Cardiac fibroblast (primary cell): ENCODE measurements around the gene FOXK2.
"Not testable (repeated sequence)": the region's sequence is repeated elsewhere in the genome, so short reads cannot be mapped to it uniquely, and the experiment has no call there.

ENCODE experiments used
- DNase-seq, 2 donors: peaks; one replicate each; pipeline versions ENCODE4 v3.0.0 to v3.0.0-alpha.2; 2010; ENCODE audit warnings: low read depth in 2 of 2
- H3K4me3 ChIP-seq, 2 donors: replicated peaks in 1 of 2; 1 replicate in 1 of 2; 2 replicates in 1 of 2; pipeline ENCODE4 v1.5.1; 2011; ENCODE audit warnings: low read depth in 2 of 2, low read length in 2 of 2, mild to moderate bottlenecking in 2 of 2, moderate library complexity in 1 of 2
- CTCF ChIP-seq: IDR thresholded peaks from one replicate; pipeline ENCODE4 v1.5.1; 2011; ENCODE audit warnings: low read depth, mild to moderate bottlenecking, low read length, inconsistent platforms

Gene FOXK2

GRCh38 chr17:82547981-82548380 lies 28.4 kb downstream of the FOXK2 start:
- H3K4me3 ChIP-seq = no peak overlapping the region
- TF ChIP-seq CTCF = no peak
- no peak for DNase-seq

- no peak for TF ChIP-seq CTCF
- peak in 1 of 2 donors; percentile 41 for DNase-seq
- H3K4me3 ChIP-seq = no peak overlapping the region
Measured at GRCh38 chr17:82548681-82549303, 29.3 kb downstream of the FOXK2 start.

- peak; percentile 74 for TF ChIP-seq CTCF
- DNase-seq = peak; percentile 75 to 79
- H3K4me3 ChIP-seq = no peak overlapping the region
Measured at GRCh38 chr17:82551779-82552457, 32.4 kb downstream of the FOXK2 start.

- TF ChIP-seq CTCF = no peak
- H3K4me3 ChIP-seq = no peak overlapping the region
- DNase-seq = no peak
Measured at GRCh38 chr17:82552580-82552979, 33.0 kb downstream of the FOXK2 start.

GRCh38 chr17:82553210-82553930 lies 33.8 kb downstream of the FOXK2 start:
- no peak for DNase-seq
- H3K4me3 ChIP-seq = no peak overlapping the region
- TF ChIP-seq CTCF = no peak

GRCh38 chr17:82557510-82557909 lies 38.0 kb downstream of the FOXK2 start:
- not testable (repeated sequence) for H3K4me3 ChIP-seq, DNase-seq

GRCh38 chr17:82559566-82560251 lies 40.2 kb downstream of the FOXK2 start:
- no peak for DNase-seq
- no peak overlapping the region for H3K4me3 ChIP-seq
- no peak for TF ChIP-seq CTCF
